Anterior cingulate cortex (tissue), 58 donors: ENCODE results near the gene PLPPR4.
"Not testable (repeated sequence)": the region's sequence is repeated elsewhere in the genome, so short reads cannot be mapped to it uniquely, and the experiment has no call there.

Experiments
- DNase-seq, 58 donors: peaks; one replicate each; lab custom pipeline; 2025; lab: John Stamatoyannopoulos, UW

PLPPR4 gene

DNA sequence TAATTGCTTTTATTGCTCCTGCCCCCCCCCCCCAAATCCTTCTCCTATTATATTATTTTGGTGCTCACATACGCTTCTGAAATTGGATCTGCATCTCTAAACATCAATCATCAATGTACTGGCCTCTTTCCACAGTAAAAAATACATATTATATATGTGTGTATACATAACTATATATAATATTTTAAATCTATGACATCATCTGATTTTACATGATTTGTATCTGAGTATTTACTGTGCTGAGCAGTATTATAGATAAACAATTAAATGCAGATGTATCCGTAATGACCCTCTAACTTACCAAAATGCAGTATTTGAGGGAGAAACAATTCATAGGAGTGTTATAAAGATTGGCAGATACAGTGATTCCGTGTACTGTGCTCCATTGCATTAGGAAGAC is 832 bp downstream of the PLPPR4 start:
- DNase-seq, result no peak

DNA sequence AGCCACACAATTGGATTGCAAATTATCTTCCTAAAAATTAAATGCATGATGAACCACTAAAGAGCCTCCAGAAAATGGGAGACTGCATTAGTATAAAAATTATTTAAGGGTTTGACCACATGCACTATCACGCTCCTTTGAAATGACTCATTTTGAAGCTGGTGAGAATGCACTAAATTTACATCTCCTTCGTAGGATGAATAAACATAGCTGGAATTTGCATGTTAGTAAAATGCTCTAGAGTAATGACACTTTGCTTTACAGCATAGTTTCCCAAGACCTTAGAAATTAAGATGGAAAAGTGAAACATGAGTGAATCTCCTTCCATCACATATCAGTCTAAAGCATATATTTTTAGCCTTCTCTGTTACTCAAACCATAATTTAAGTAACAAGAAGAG is 2.4 kb downstream of the PLPPR4 start:
- DNase-seq, result no peak

GRCh38 chr1:99268021-99268420 is 3.7 kb downstream of the PLPPR4 start:
- no peak for DNase-seq

- DNase-seq, result no peak
Measured at GRCh38 chr1:99269321-99269720, 5.0 kb downstream of the PLPPR4 start.

DNA sequence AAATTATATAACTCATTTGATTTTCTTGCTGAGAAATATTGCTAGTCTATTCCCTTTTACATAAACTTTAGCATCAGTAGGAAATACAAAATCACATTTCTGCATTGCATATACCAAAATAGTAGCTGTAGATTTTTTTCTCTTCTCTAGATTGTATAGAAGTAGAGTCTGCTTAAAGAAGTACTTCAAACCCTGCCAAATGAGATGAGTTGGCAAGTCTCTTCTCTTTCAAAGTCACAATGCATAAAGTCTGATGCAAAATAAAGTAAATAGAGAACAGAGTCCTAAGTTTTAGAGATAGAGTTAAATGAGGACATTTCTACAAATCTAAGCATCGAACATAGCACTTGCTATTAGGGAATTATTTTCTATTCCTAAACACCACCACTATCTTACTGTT is 6.4 kb downstream of the PLPPR4 start:
- no peak for DNase-seq

DNA sequence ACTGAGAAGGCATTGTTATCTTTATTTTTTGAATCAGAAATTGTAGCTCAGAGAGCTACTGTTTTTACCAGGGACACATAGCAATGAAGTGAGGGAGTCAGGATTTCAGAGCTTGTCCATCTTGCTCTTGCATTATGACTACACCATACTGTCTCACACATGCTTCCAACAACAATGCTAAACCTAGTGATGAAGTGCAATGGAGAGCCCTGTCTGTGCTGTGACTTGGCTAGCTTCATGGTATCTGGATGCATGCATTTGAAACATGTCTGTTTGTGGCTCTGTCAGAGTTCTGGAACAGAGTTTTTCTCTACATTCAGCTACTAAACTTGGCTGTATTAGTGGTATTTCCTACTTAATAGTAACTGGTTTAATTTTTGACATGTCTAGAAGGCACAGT is 7.0 kb downstream of the PLPPR4 start:
- DNase-seq, result no peak

GRCh38 chr1:99277066-99277465 is 12.8 kb downstream of the PLPPR4 start:
- no peak for DNase-seq

- DNase-seq, result no peak
Measured at GRCh38 chr1:99279525-99279924, 15.2 kb downstream of the PLPPR4 start.

- DNase-seq, result no peak
Measured at GRCh38 chr1:99281105-99281504, 16.8 kb downstream of the PLPPR4 start.

GRCh38 chr1:99282536-99282935 is 18.2 kb downstream of the PLPPR4 start:
- no peak for DNase-seq

DNA sequence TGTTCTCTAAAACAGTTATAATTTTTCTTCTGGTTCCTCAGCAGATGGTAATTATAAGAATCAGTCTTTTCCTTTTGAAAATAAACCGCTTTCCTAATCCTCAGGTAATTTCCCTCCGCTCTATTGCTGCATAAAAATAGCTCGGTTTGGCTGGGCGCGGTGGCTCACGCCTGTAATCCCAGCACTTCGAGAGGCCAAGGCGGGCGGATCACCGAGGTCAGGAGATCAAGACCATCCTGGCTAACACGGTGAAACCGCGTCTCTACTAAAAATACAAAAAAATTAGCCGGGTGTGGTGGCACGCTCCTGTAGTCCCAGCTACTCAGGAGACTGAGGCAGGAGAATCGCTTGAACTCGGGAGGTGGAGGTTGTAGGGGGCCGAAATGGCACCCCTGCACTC is 19.2 kb downstream of the PLPPR4 start:
- not testable (repeated sequence) for DNase-seq

- no peak for DNase-seq
Measured at GRCh38 chr1:99292886-99293285, 28.6 kb downstream of the PLPPR4 start.

- peak in 13 of 58 donors; percentile 1 to 47 (median 10) for DNase-seq
Measured at GRCh38 chr1:99297923-99298322, 33.6 kb downstream of the PLPPR4 start.

DNA sequence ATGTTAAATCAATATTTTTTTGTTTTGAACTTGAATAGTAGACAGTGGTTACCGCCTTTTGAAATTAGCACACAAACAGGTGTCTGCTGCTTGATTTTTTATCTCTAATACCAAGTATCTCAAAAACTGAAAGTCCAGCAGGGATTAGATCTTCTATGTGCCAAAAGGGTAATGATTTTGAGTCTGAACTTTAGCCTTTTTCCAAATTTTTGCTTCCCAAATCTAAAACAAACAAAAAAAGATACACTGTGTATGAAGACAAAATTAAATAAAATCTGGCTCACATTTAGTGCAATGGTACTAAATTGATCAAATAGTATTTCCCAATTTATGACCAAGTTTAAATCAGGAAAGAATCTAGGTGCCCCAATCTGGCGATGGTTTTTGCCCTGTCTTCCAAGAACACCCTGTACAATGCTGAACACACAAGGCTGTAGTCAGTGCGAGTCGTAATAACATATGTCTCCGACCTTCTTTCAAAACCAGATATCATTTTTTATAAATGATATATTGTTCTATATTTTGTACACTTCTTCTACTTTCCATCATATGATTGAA is 40.5 kb downstream of the PLPPR4 start:
- DNase-seq, result no peak

GRCh38 chr1:99305626-99306025 is 41.3 kb downstream of the PLPPR4 start:
- no peak for DNase-seq

DNA sequence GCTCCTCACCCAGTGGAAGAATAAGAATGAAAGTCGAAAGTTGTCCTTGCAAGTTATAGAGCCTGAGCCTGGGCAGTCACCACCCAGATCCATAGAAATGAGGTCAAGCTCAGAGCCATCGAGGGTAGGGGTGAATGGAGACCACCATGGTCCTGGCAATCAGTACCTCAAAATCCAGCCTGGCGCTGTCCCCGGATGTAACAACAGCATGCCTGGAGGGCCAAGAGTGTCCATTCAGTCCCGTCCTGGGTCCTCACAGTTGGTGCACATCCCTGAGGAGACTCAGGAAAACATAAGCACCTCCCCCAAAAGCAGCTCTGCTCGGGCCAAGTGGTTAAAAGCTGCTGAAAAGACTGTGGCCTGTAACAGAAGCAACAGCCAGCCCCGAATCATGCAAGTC is 41.8 kb downstream of the PLPPR4 start:
- no peak for DNase-seq

GRCh38 chr1:99306644-99307043 is 42.4 kb downstream of the PLPPR4 start:
- DNase-seq, result no peak

DNA sequence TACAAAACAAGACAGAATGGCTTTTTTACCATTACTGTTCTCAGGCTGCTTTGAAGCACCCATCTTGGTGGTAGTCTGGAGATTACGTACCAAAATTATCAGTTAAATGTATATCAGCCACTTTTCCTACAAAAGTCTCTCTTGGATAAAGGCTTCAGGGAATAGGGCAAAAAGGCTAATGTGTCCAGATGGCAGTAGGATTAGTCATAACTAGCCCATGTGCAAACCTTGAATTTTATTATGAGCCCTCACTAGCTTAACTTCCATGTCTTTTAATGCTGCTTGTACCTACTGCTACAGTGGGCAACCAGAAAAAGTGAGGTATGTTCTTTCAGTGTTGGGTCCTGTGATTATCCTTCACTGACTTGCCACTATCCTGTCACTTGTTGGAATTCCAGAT is 51.0 kb downstream of the PLPPR4 start:
- DNase-seq, result no peak

GRCh38 chr1:99326215-99326949 is 62.1 kb downstream of the PLPPR4 start:
- no peak for DNase-seq

- no peak for DNase-seq
Measured at GRCh38 chr1:99327357-99327756, 63.1 kb downstream of the PLPPR4 start.

DNA sequence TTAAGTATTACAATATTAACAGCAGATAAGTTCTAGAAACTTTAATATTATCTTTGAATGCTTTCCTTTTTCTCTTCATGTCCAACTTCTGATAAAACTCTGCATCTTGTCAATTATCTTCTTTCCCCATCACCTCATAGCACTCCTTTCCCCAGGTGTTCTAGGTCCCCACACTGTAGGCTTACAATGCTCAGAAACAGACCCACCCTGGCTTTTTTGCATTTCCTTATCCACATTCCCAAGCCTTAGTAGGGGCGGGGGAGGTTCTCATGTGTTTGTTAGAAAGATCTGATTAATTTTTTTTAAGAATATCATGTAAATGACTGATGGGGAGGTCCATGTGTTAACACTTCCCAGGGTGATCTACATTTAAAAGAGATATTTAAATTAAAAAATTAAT is 63.9 kb downstream of the PLPPR4 start:
- DNase-seq, result no peak

DNA sequence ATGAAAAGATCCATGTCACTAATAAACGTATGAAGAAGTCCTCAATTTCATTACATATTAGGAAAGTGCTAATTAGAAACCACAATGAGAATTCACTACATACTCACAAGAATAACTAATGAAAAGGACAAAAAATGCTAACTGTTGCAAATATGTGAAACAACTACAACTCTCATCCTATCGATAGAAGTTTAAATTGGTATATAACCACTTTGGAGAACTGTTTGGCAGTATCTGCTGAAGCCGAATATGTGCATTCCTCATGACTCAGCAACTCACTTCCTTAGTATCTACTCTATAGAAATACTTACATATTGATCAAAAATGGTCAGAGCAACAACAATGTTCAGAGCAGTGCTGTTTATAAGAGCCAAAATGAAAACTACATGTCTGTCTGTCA is 66.8 kb downstream of the PLPPR4 start:
- DNase-seq, result no peak

GRCh38 chr1:99331636-99332035 is 67.3 kb downstream of the PLPPR4 start:
- no peak for DNase-seq
